HepG2 (cell line): ENCODE measurements around the gene MEPCE. TPM values are rescaled to one million over a fixed set of nuclear protein-coding genes. Genes with fewer than 3 reads are reported as not detected.

Experiments
- ATAC-seq: fragments of 200-7000 bp; cut with Tn5 transposase; 3 replicates; pipeline ENCODE4 v1.9.1; 2020; ENCODE audit warnings: mild to moderate bottlenecking, moderate library complexity
- BruUV-seq: library from RNA; stranded (reverse); fragments of 400-500 nt; replicated peaks from 2 replicates; lab custom pipeline; 2021; lab: Mats Ljungman, UMichigan
- CTCF ChIA-PET: fragments of 300-600 bp; formaldehyde crosslinking; extraction: SDS; loops from one replicate; lab custom pipeline; 2021; ENCODE audit warnings: low total read pairs, inconsistent platforms, low intra/inter-chr PET ratio; lab: Yijun Ruan, JAX
- POLR2A ChIA-PET: fragments of 350-600 bp; sonication (Branson Sonifier 250); formaldehyde crosslinking; loops from one replicate; lab custom pipeline; 2020; ENCODE audit warnings: antibody characterized with exemption, inconsistent platforms; lab: Yijun Ruan, JAX
- DNase-seq: peaks from one replicate; pipeline ENCODE4 v3.0.0-alpha.2; 2015; ENCODE audit warnings: low spot score
- FAIRE-seq: peaks from 3 replicates; lab custom pipeline; 2011; peaks lifted over from hg19 to GRCh38; lab: Jason Lieb, UNC
- H2AFZ ChIP-seq: one replicate; pipeline ENCODE4 v1.6.1; 2011; ENCODE audit warnings: low read length, inconsistent platforms
- H3K27ac ChIP-seq: fragments of 300-600 bp; 3 replicates; pipeline ENCODE4 v1.8.0; 2011; ENCODE audit warnings: mixed run types, mild to moderate bottlenecking, mixed read lengths, low read length, inconsistent platforms; ENCODE audit not compliant: insufficient read depth; ENCODE audit errors: extremely low read length
- H3K27me3 ChIP-seq, 2 experiments: fragments of 200-600 bp in 1 of 2; 2 replicates in 1 of 2; 3 replicates in 1 of 2; pipeline versions ENCODE4 v1.6.0 to v1.8.0; 2011; ENCODE audit warnings: low read length in 2 of 2, mild to moderate bottlenecking in 2 of 2, moderate library complexity in 2 of 2, inconsistent platforms in 1 of 2; ENCODE audit not compliant: insufficient read depth in 2 of 2, control insufficient read depth in 1 of 2
- H3K36me3 ChIP-seq, 2 experiments: fragments of 200-600 bp in 1 of 2; replicated peaks in 1 of 2; 2 replicates in 1 of 2; 3 replicates in 1 of 2; pipeline versions ENCODE4 v1.5.1 to v1.8.0; 2011; ENCODE audit warnings: low read length in 2 of 2, inconsistent platforms in 1 of 2; ENCODE audit not compliant: insufficient read depth in 2 of 2, control insufficient read depth in 1 of 2
- H3K4me1 ChIP-seq: 2 replicates; pipeline ENCODE4 v1.5.1; 2012; ENCODE audit warnings: low read length, inconsistent platforms; ENCODE audit not compliant: insufficient read depth
- H3K4me2 ChIP-seq: 2 replicates; pipeline ENCODE4 v1.6.0; 2011; ENCODE audit warnings: low read depth, low read length, inconsistent platforms
- H3K4me3 ChIP-seq, 3 experiments: fragments of 200-600 bp in 1 of 3; sonication (generic), shearing (Covaris generic) in 1 of 3; replicated peaks in 1 of 3; 2 replicates each; pipeline ENCODE4 v1.5.1; 2011 to 2016; ENCODE audit warnings: low read length in 3 of 3, inconsistent platforms in 2 of 3, low read depth in 2 of 3, mild to moderate bottlenecking in 2 of 3, control low read depth in 1 of 3, mixed read lengths in 1 of 3; ENCODE audit not compliant: insufficient read depth in 1 of 3
- H3K79me2 ChIP-seq: one replicate; pipeline ENCODE4 v1.6.1; 2011; ENCODE audit warnings: low read length, inconsistent platforms; ENCODE audit not compliant: insufficient read depth
- H3K9ac ChIP-seq: 2 replicates; pipeline ENCODE4 v1.6.0; 2011; ENCODE audit warnings: mild to moderate bottlenecking, low read depth, low read length, inconsistent platforms; ENCODE audit not compliant: insufficient read depth
- H3K9me3 ChIP-seq: 2 replicates; pipeline ENCODE4 v1.5.1; 2012; ENCODE audit warnings: mild to moderate bottlenecking, low read length
- H4K20me1 ChIP-seq: 2 replicates; pipeline ENCODE4 v1.6.0; 2011; ENCODE audit warnings: inconsistent platforms, mild to moderate bottlenecking, low read length, moderate library complexity; ENCODE audit not compliant: insufficient read depth
- FOXA1 ChIP-seq, 2 experiments: fragments of 450-650 bp in 1 of 2; sonication (generic) in 1 of 2; formaldehyde crosslinking in 1 of 2; IDR thresholded peaks; 2 replicates each; pipeline versions ENCODE4 v1.4.0 to v1.6.1; 2016 to 2020; ENCODE audit warnings: missing genetic modification reagents in 1 of 2
- GABPB1 ChIP-seq: IDR thresholded peaks from 2 replicates; pipeline ENCODE4 v1.6.1; 2016; ENCODE audit warnings: mild to moderate bottlenecking, missing genetic modification reagents, moderate library complexity, missing compliant biosample characterization
- IRF2 ChIP-seq: IDR thresholded peaks from 2 replicates; pipeline ENCODE4 v1.6.1; 2018; ENCODE audit warnings: missing genetic modification reagents, missing compliant biosample characterization
- KMT2B ChIP-seq: IDR thresholded peaks from 2 replicates; pipeline ENCODE4 v1.6.1; 2016; ENCODE audit warnings: missing genetic modification reagents, missing compliant biosample characterization
- NFYC ChIP-seq: IDR thresholded peaks from 2 replicates; pipeline ENCODE4 v1.6.1; 2016; ENCODE audit warnings: missing genetic modification reagents, missing compliant biosample characterization
- ONECUT2 ChIP-seq: sonication (generic); formaldehyde crosslinking; IDR thresholded peaks from 2 replicates; pipeline ENCODE4 v1.4.0; 2020; ENCODE audit warnings: missing genetic modification reagents
- SAP130 ChIP-seq: IDR thresholded peaks from 2 replicates; pipeline ENCODE4 v1.6.1; 2016; ENCODE audit warnings: low read depth
- SOX13 ChIP-seq, 3 experiments: fragments of 450-650 bp in 1 of 3; sonication (generic) in 1 of 3; formaldehyde crosslinking in 1 of 3; IDR thresholded peaks in 2 of 3; conservative IDR thresholded peaks in 1 of 3; 2 replicates each; pipeline versions ENCODE4 v1.5.0 to v1.6.1; 2016 to 2020; ENCODE audit warnings: antibody characterized with exemption in 1 of 3, mild to moderate bottlenecking in 1 of 3, missing compliant biosample characterization in 1 of 3, missing genetic modification reagents in 1 of 3, moderate library complexity in 1 of 3
- TGIF2 ChIP-seq: IDR thresholded peaks from 2 replicates; pipeline ENCODE4 v1.6.1; 2016; ENCODE audit warnings: control low read depth, missing compliant biosample characterization
- ZFP36 ChIP-seq: fragments of 150-350 bp; IDR thresholded peaks from 2 replicates; pipeline ENCODE4 v1.6.1; 2018; ENCODE audit warnings: borderline replicate concordance, low read length, low read depth; ENCODE audit not compliant: partially characterized antibody
- ZFX ChIP-seq: sonication (generic); formaldehyde crosslinking; IDR thresholded peaks from 2 replicates; pipeline ENCODE4 v1.4.0; 2020; ENCODE audit warnings: mild to moderate bottlenecking, low read depth, missing genetic modification reagents, moderate library complexity
- ZIK1 ChIP-seq: sonication (generic); formaldehyde crosslinking; IDR thresholded peaks from 2 replicates; pipeline ENCODE4 v1.5.0; 2020; ENCODE audit warnings: mild to moderate bottlenecking, low read depth, missing genetic modification reagents, borderline replicate concordance
- ZNF496 ChIP-seq: sonication (generic); formaldehyde crosslinking; IDR thresholded peaks from 2 replicates; pipeline ENCODE4 v1.8.1; 2023; ENCODE audit warnings: mild to moderate bottlenecking, moderate library complexity, missing genetic modification reagents; ENCODE audit not compliant: insufficient replicate concordance
- WGBS: methylation state at CpG from one replicate; pipeline ENCODE4 v1.1.6; 2017; ENCODE audit warnings: low lambda C conversion rate; 5-methylcytosine and 5-hydroxymethylcytosine counted together
- in situ Hi-C: cut with HindIII; loops from 2 replicates; pipeline ENCODE4 v1.10.0; 2017; ENCODE audit warnings: low pct_unique_long_range_greater_than_20kb; ENCODE audit not compliant: extremely low pct_ligation_motif_present
- intact Hi-C: fragments of 100-400 bp; cut with micrococcal nuclease; formaldehyde crosslinking; loops from one replicate; pipeline ENCODE4 v1.10.0; 2022; ENCODE audit not compliant: unreplicated experiment
- polyA plus RNA-seq, 8 experiments: library from polyadenylated mRNA; depleted of rRNA in 3 of 8; stranded (reverse) in 7 of 8; unstranded in 1 of 8; fragments of >200 nt; fragmentation: Illumina TruSeq in 4 of 8; extraction: Trizol in 4 of 8; gene quantifications; 2 replicates each; pipeline versions ENCODE4 v1.2.1 to v1.2.3, GENCODE V29; 2011 to 2016; ENCODE audit warnings: low read depth in 4 of 8, missing spikeins in 1 of 8, mixed read lengths in 1 of 8; ENCODE audit not compliant: insufficient read depth in 1 of 8
- total RNA-seq, 5 experiments: library from RNA; depleted of rRNA; stranded (reverse); fragments of >200 nt; fragmentation: Illumina TruSeq; extraction: Trizol; gene quantifications; 2 replicates each; pipeline ENCODE4 v1.2.3, GENCODE V29; 2016; ENCODE audit warnings: low read depth in 1 of 5
- TF ChIP-seq, protein P1 (sequence below): sonication (generic); formaldehyde crosslinking; IDR thresholded peaks from 2 replicates; pipeline ENCODE4 v1.8.1; 2023; ENCODE audit warnings: missing genetic modification reagents, mild to moderate bottlenecking, borderline replicate concordance
- TF ChIP-seq, protein P2 (sequence below): sonication (generic); formaldehyde crosslinking; IDR thresholded peaks from 2 replicates; pipeline ENCODE4 v1.8.0; 2023; ENCODE audit warnings: mild to moderate bottlenecking, missing genetic modification reagents
- TF ChIP-seq, protein P3 (sequence below): sonication (generic); formaldehyde crosslinking; IDR thresholded peaks from 2 replicates; pipeline ENCODE4 v1.4.0; 2020; ENCODE audit warnings: missing genetic modification reagents

The MEPCE gene
- total and polyA plus RNA-seq, 2 of the 13 experiments (the other 11 are each of a cell fraction or from before 2014, with no cell fraction given) = 12.3 to 26.0 TPM

DNA sequence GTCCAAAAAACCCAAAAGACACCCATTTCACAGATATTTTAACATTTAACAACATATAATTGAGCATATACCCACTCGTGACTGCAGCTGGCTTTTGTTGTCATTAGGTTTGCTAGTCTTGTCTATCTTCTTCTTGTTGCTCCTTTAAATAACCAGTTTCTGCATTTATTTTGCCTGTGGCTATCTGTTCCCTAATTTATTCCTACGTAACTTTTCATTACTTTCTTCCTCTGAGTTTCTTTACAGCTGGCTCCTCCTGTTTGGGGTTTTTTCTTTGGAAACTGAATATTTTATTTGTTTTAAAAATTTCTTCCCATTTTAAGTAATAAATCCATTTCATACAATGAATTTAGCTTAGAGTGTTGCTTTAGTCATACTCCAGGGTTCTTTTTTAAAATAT is 41.9 kb upstream of the MEPCE start:
- H3K4me3 ChIP-seq = no peak overlapping the region
- peaks cover 10% of the 10 kb centered on the region for H3K4me1 ChIP-seq
- 48% methylated on average over 2 of the region's 2 CpGs for WGBS
- in situ Hi-C loops (no loop called here), intact Hi-C loops (no loop called here)
- ATAC-seq (no peak), DNase-seq (no peak), FAIRE-seq (no peak)
- no peak overlapping the region for H2AFZ ChIP-seq
- TF ChIP-seq ZNF496 (CRISPR knock-in tag) (no peak), GABPB1 (CRISPR knock-in tag) (no peak), SOX13 (IDR thresholded peaks at IDR 0.05) (no peak), SOX13 (CRISPR knock-in tag; conservative IDR thresholded peaks at IDR 0.05 in 1 of 2, IDR thresholded peaks at IDR 0.05 in 1 of 2) (no peak), SAP130 (no peak)
- BruUV-seq = no TSS peak
- no peaks in the 10 kb centered on the region for H3K36me3 ChIP-seq
- no peaks in the 10 kb centered on the region for H3K9me3 ChIP-seq
- CTCF ChIA-PET = no interaction called here
- POLR2A ChIA-PET = interaction anchor here (0.9 kb wide), 1 partner anchor 41 kb away, joined by 3 read pairs; the partner anchor contains the start of gene ZCWPW1
- no peaks in the 10 kb centered on the region for H3K79me2 ChIP-seq
- H3K4me2 ChIP-seq = no peak overlapping the region
- no peaks in the 10 kb centered on the region for H4K20me1 ChIP-seq
- no peak overlapping the region for H3K9ac ChIP-seq
- no peak overlapping the region for H3K27ac ChIP-seq
- H3K27me3 ChIP-seq = peaks cover 0 to 26% of the 10 kb centered on the region in 2 experiments; a peak in 1 of 5 replicates

DNA sequence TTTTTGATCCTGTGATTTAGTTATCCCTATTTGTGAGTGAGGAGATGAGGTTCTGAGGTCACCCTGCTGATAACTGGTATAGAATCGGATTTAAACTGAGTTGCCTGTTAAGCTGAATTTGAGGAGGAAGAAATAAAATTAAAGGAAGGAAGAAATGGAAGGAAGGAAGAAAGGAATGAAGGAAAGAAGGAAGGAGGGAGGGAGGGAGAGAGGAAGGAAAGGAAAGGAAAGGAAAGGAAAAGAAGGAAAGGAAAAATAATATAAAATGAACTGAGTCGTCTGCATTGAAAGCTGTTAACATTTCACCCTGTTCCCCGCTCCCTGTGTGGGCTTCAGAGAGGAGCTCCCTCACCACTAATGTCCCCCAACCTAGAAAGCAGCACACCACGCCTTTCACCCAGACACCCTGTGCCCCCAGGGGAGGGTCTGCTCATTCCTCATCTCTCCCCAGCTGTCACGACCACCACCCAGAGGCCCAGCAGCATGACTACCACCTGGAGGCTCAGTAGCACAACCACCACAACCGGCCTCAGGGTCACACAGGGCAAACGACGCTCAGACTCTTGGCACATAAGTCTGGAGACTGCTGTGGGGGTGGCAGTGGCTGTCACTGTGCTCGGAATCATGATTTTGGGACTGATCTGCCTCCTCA is 40.1 kb upstream of the MEPCE start:
- H3K9me3 ChIP-seq = no peaks in the 10 kb centered on the region
- H3K4me2 ChIP-seq = no peak overlapping the region
- intact Hi-C loops (no loop called here), in situ Hi-C loops (no loop called here)
- no peak for FAIRE-seq
- no TSS peak for BruUV-seq
- H3K4me3 ChIP-seq = no peak overlapping the region
- no peak for DNase-seq
- H3K36me3 ChIP-seq = no peaks in the 10 kb centered on the region
- no peak overlapping the region for H3K9ac ChIP-seq
- POLR2A ChIA-PET = interaction anchor here (1.3 kb wide), 1 partner anchor 39 kb away, joined by 3 read pairs; the partner anchor contains the start of gene ZCWPW1
- H3K79me2 ChIP-seq = no peaks in the 10 kb centered on the region
- CTCF ChIA-PET = no interaction called here
- ATAC-seq = no peak
- WGBS = 38% methylated on average over 5 of the region's 9 CpGs
- H3K27me3 ChIP-seq = peaks cover 1 to 22% of the 10 kb centered on the region in 2 experiments; a peak in 1 of 5 replicates
- H3K27ac ChIP-seq = no peak overlapping the region
- H4K20me1 ChIP-seq = no peaks in the 10 kb centered on the region
- no peaks in the 10 kb centered on the region for H3K4me1 ChIP-seq
- H2AFZ ChIP-seq = no peak overlapping the region
- TF ChIP-seq KMT2B (CRISPR knock-in tag) (no peak), ZIK1 (CRISPR knock-in tag) (no peak), IRF2 (CRISPR knock-in tag) (no peak), ONECUT2 (CRISPR knock-in tag) (no peak), NFYC (CRISPR knock-in tag) (no peak), FOXA1 (IDR thresholded peaks at IDR 0.05) (no peak), FOXA1 (CRISPR knock-in tag; IDR thresholded peaks at IDR 0.05) (no peak), ZFX (CRISPR knock-in tag) (no peak), ZFP36 (no peak), TGIF2 (CRISPR knock-in tag) (no peak)
- TF ChIP-seq, protein P1, sequence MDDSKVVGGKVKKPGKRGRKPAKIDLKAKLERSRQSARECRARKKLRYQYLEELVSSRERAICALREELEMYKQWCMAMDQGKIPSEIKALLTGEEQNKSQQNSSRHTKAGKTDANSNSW (CRISPR knock-in tag) = no peak
- TF ChIP-seq, protein P2, sequence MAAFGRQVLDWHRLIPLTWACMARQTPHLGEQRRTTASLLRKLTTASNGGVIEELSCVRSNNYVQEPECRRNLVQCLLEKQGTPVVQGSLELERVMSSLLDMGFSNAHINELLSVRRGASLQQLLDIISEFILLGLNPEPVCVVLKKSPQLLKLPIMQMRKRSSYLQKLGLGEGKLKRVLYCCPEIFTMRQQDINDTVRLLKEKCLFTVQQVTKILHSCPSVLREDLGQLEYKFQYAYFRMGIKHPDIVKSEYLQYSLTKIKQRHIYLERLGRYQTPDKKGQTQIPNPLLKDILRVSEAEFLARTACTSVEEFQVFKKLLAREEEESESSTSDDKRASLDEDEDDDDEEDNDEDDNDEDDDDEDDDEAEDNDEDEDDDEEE (CRISPR knock-in tag) = no peak
- TF ChIP-seq, protein P3, sequence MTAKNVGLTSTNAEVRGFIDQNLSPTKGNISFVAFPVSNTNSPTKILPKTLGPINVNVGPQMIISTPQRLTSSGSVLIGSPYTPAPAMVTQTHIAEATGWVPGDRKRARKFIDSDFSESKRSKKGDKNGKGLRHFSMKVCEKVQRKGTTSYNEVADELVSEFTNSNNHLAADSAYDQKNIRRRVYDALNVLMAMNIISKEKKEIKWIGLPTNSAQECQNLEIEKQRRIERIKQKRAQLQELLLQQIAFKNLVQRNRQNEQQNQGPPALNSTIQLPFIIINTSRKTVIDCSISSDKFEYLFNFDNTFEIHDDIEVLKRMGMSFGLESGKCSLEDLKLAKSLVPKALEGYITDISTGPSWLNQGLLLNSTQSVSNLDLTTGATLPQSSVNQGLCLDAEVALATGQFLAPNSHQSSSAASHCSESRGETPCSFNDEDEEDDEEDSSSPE (CRISPR knock-in tag) = no peak
